ENCODE measurements around the gene GPR108.

Gene GPR108

GRCh38 chr19:6769006-6769619 lies 31.7 kb upstream of the GPR108 start:
- DNase-seq (ENCODE audit: low spot score) (no peak), ATAC-seq (ENCODE audit: low read depth) (no peak)
- peak; percentile 20 for TF ChIP-seq CTCF (IDR thresholded peaks at IDR 0.05; ENCODE audit: poor library complexity, severe bottlenecking)
- no peaks in the 10 kb centered on the region for H3K9me3 ChIP-seq (ENCODE audit: severe bottlenecking)
- peaks cover 18% of the 10 kb centered on the region for H3K36me3 ChIP-seq (ENCODE audit: low read depth)
- H3K4me3 ChIP-seq (ENCODE audit: severe bottlenecking) = no peak overlapping the region
- no peaks in the 10 kb centered on the region for H3K27me3 ChIP-seq (ENCODE audit: insufficient read depth, poor library complexity, severe bottlenecking)
- H3K4me1 ChIP-seq (ENCODE audit: insufficient read depth, poor library complexity, severe bottlenecking) = peaks cover 7% of the 10 kb centered on the region
- H3K27ac ChIP-seq (ENCODE audit: poor library complexity, severe bottlenecking) = no peak overlapping the region

- TF ChIP-seq CTCF (IDR thresholded peaks at IDR 0.05; ENCODE audit: poor library complexity, severe bottlenecking) = no peak
- ATAC-seq (ENCODE audit: low read depth) = no peak
- peak overlapping the region; percentile 97 for H3K27ac ChIP-seq (ENCODE audit: poor library complexity, severe bottlenecking)
- peaks cover 26% of the 10 kb centered on the region for H3K36me3 ChIP-seq (ENCODE audit: low read depth)
- no peak overlapping the region for H3K4me3 ChIP-seq (ENCODE audit: severe bottlenecking)
- DNase-seq (ENCODE audit: low spot score) = no peak
- H3K4me1 ChIP-seq (ENCODE audit: insufficient read depth, poor library complexity, severe bottlenecking) = peaks cover 7% of the 10 kb centered on the region
- H3K27me3 ChIP-seq (ENCODE audit: insufficient read depth, poor library complexity, severe bottlenecking) = no peaks in the 10 kb centered on the region
- no peaks in the 10 kb centered on the region for H3K9me3 ChIP-seq (ENCODE audit: severe bottlenecking)
These were observed 30.9 kb upstream of the GPR108 start for GRCh38 chr19:6768236-6768785.

GRCh38 chr19:6767357-6768235 lies 30.2 kb upstream of the GPR108 start, which contains the start of gene SH2D3A:
SH2D3A (minus strand) TSS chr19:6767435; CDS start chr19:6763748, 3,687 bp downstream.
- no peak for TF ChIP-seq CTCF (IDR thresholded peaks at IDR 0.05; ENCODE audit: poor library complexity, severe bottlenecking)
- Histone ChIP-seq H3K27me3 (ENCODE audit: insufficient read depth, poor library complexity, severe bottlenecking) (no peaks in the 10 kb centered on the region), H3K27ac (ENCODE audit: poor library complexity, severe bottlenecking) (peak within 1 kb of the TSS; percentile 97)

GRCh38 chr19:6767081-6767356 lies 29.6 kb upstream of the GPR108 start:
- DNase-seq (ENCODE audit: low spot score) (peak; percentile 68), ATAC-seq (ENCODE audit: low read depth) (peak; percentile 46)
- Histone ChIP-seq H3K36me3 (ENCODE audit: low read depth) (peaks cover 39% of the 10 kb centered on the region), H3K27me3 (ENCODE audit: insufficient read depth, poor library complexity, severe bottlenecking) (no peaks in the 10 kb centered on the region), H3K4me1 (ENCODE audit: insufficient read depth, poor library complexity, severe bottlenecking) (peaks cover 7% of the 10 kb centered on the region), H3K4me3 (ENCODE audit: severe bottlenecking) (peak overlapping the region; percentile 61), H3K27ac (ENCODE audit: poor library complexity, severe bottlenecking) (peak overlapping the region; percentile 97), H3K9me3 (ENCODE audit: severe bottlenecking) (no peaks in the 10 kb centered on the region)
- no peak for TF ChIP-seq CTCF (IDR thresholded peaks at IDR 0.05; ENCODE audit: poor library complexity, severe bottlenecking)

More at GRCh38 chr19:6767357-6768235, 30.2 kb upstream of the GPR108 start, which contains the start of gene SH2D3A:
- DNase-seq (ENCODE audit: low spot score) (peak; percentile 94), ATAC-seq (ENCODE audit: low read depth) (peak; percentile 76)
- Histone ChIP-seq H3K9me3 (ENCODE audit: severe bottlenecking) (no peaks in the 10 kb centered on the region), H3K4me1 (ENCODE audit: insufficient read depth, poor library complexity, severe bottlenecking) (peaks cover 7% of the 10 kb centered on the region), H3K4me3 (ENCODE audit: severe bottlenecking) (peak within 1 kb of the TSS; percentile 61), H3K36me3 (ENCODE audit: low read depth) (peaks cover 33% of the 10 kb centered on the region)
